ENCODE results near the gene VPS26B.
"Not testable (repeated sequence)": the region's sequence is repeated elsewhere in the genome, so short reads cannot be mapped to it uniquely, and the experiment has no call there.

Gene VPS26B

DNA sequence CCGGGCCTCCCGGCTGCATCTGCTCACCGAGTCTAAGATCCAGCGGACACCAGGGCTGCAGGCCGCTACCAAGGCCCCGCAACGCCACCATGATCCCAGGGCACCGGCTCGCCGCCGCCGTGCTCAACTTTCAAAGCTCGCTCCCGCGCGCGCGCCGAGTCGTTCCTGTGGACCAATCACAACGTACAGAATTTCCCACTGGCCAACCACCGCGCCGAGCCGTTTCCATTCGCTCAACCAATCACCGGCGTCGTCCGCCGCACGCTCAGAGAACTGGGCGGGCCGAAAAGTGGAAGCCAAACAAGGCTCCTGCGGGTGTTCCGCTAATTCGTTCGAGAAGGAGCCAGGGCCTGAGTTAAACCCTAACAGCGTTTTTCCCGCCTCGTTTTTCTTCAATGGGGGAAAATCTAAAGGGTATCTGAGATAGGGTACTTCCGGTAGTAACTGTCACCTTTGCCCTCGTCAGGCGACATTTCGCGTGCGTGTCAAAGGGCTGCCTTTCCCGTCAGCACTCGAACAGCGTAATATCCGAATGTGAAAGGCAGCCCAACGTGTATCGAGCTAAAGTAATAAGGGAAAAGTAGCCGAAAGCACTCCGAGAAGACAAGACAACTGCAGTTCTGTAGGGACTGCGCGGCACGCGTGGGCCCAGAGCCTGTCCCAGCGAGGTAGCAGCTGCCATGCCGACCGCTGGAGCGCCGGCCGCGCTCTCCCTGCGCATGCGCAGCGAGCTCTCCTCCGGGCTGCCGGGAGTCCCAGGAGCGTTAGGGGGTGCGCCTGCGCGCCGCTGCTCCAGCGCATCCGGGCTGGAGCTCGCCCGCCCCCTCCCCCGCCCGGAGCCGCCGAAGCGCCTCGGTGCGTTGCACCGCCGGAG lies at the start of gene VPS26B, which contains the start of gene NCAPD3:
Gene VPS26B, plus strand, starts transcription at position 836 of the 874 bp plus-strand sequence. CDS start 452 bp downstream, outside the sequence.
Gene NCAPD3, minus strand, starts transcription at position 132 of the 874 bp plus-strand sequence. Its CDS starts 41 bp downstream, at position 91.
- peak; percentile 89 to 92 for DNase-seq (ENCODE audit: low read depth in 2 of 2)

DNA sequence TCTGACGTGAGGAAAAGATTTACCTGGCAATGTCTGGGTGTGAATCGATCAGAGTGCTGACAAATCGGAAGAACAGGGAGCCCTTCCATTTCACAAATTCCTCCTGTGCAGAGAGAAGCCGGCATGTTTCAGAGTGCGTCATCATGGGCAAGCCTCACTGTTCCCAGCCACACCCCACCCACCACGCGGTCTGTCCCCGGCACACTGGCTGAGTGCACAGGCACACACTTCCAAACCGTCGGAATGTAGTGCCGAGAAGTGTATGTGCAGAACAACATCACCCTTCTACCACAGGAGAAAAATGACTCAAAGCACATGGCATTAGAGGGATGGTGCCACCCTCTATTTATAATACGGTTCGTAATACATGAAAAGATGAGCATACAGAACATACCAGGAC lies 48.2 kb upstream of the VPS26B start:
- no peak for DNase-seq (ENCODE audit: low read depth in 2 of 2)

DNA sequence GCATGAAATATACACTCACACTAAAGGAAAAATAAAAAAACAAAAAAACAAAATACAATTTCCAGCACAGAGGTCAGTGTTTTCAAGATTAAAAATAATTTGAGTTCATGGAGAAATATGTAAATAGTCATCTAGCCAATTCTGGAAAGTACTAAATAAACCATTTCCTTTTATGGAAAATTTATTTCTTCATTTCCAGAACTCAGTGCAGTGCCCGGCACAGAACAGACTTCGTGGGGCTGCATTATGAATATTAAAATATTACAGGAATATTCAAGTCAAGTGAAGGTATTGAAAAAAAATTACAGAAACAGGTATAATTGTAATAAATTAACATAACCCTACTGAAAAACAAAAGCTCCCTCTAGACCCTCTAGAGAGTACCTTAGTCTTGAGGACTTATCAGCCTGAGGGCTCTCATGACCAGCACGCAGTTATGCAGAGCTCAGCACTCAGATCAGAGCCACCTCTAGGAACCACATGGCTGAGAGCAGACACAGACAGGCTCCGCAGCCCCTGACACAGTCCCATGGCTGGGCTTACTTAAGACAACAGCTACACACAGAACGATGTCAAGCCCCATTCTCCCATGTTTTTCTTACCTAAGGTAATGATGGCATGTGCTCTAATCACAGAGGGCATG lies 46.3 kb upstream of the VPS26B start:
- DNase-seq (ENCODE audit: low read depth in 2 of 2): no peak

GRCh38 chr11:134181707-134182106 lies 42.8 kb upstream of the VPS26B start:
- DNase-seq (ENCODE audit: low read depth in 2 of 2): no peak

GRCh38 chr11:134188092-134188491 lies 36.4 kb upstream of the VPS26B start:
- not testable (repeated sequence) for DNase-seq (ENCODE audit: low read depth in 2 of 2)

- DNase-seq (ENCODE audit: low read depth in 2 of 2): no peak
These were observed 27.7 kb upstream of the VPS26B start for GRCh38 chr11:134196756-134197155.

DNA sequence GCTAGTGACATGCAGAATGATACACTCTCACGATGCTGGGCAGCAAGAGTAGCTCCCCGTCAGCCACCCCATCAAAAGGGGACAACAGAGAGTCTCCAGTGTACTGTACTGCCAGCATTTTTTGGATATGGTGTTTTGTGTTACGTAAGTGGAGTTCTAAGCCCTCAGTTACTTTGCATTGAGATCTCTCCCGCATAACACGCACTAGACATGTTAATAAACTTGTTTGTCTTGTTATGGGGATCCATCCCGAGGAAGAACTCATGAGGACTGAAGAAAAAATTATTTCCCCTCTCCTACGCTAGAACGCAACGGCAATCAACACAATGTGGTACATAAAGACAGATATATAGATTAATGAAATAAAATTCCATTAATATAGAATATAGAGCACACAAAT lies 24.9 kb upstream of the VPS26B start:
- DNase-seq (ENCODE audit: low read depth in 2 of 2): no peak

GRCh38 chr11:134200688-134201087 lies 23.8 kb upstream of the VPS26B start:
- no peak for DNase-seq (ENCODE audit: low read depth in 2 of 2)

DNA sequence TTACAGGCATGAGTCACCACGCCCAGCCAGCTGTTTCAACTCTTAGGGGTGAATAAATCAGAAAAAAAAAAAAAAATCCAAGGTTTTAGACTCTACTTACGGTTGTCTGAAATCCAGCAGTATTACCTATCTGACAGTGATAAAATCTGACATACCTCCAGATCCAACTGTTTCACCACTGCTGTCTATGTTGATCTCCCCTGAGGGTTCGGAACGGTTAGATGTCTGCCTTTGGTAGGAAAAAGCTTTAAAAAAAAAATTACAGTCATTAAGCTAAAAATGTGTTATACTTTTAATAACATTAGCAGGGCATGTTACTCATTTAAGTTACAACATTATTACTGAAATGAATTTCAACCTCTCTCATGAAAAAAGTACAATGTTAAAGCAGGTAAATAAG lies 21.8 kb upstream of the VPS26B start:
- DNase-seq (ENCODE audit: low read depth in 2 of 2): no peak

DNA sequence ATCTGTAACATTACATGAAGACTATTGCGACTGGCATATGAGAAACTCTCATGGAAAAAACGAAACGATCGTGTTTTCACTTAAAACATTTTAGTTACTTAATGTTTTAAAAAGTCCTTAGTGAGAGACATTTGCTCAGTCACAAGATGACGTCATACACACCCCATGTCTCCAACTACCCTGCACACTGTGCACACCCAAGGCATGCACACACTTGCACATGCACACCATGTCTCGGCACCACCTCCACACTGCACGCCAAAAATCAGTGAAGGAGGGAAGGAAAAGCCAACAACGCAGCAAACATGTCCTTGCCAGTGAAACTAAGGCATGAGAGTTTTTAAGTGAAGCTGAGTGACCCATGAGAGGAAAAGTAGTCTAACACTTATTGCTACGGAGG lies 18.7 kb upstream of the VPS26B start:
- no peak for DNase-seq (ENCODE audit: low read depth in 2 of 2)

GRCh38 chr11:134206185-134206584 lies 18.3 kb upstream of the VPS26B start:
- no peak for DNase-seq (ENCODE audit: low read depth in 2 of 2)

- DNase-seq (ENCODE audit: low read depth in 2 of 2): peak; percentile 31 to 41
These were observed 16.8 kb upstream of the VPS26B start for GRCh38 chr11:134207538-134208239.

DNA sequence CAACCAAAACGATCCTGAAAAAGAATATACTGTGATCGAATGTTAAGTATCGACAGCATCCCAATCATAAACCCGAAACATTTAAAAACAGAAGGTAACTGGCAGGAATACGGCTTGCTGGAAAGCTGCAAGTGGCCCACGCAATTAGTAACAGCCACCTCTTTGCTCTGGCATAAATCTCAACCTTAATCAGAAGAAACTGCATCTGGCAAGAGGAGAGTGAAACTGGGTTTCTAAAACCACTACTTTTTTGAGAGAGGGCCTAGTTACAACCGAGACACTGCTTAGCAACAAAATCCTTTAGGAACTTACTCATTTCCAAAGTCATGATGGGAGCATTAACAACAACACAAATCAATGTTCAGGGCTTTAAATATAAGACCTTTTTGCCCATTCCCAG lies 8.6 kb upstream of the VPS26B start:
- no peak for DNase-seq (ENCODE audit: low read depth in 2 of 2)

DNA sequence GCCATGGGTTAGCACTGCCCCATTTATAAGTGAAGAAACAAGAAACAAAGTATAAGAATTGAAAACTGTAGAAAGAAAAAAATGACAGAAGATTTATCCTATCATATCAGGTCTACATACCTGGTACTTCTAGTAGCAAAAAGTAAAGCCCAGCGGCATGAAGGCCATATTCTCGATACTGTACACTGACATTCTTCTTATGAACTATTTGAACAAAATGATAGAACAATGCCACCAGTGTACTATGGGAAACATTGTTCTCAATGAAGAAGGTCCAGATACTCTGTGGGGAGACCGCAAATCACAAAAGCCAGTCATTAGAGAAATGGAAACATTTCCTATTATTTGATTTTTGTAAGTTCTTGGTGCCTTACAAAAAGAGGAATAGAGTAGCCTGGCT lies 7.7 kb upstream of the VPS26B start:
- no peak for DNase-seq (ENCODE audit: low read depth in 2 of 2)

- DNase-seq (ENCODE audit: low read depth in 2 of 2): no peak
These were observed 1.4 kb upstream of the VPS26B start for GRCh38 chr11:134223121-134223520.

DNA sequence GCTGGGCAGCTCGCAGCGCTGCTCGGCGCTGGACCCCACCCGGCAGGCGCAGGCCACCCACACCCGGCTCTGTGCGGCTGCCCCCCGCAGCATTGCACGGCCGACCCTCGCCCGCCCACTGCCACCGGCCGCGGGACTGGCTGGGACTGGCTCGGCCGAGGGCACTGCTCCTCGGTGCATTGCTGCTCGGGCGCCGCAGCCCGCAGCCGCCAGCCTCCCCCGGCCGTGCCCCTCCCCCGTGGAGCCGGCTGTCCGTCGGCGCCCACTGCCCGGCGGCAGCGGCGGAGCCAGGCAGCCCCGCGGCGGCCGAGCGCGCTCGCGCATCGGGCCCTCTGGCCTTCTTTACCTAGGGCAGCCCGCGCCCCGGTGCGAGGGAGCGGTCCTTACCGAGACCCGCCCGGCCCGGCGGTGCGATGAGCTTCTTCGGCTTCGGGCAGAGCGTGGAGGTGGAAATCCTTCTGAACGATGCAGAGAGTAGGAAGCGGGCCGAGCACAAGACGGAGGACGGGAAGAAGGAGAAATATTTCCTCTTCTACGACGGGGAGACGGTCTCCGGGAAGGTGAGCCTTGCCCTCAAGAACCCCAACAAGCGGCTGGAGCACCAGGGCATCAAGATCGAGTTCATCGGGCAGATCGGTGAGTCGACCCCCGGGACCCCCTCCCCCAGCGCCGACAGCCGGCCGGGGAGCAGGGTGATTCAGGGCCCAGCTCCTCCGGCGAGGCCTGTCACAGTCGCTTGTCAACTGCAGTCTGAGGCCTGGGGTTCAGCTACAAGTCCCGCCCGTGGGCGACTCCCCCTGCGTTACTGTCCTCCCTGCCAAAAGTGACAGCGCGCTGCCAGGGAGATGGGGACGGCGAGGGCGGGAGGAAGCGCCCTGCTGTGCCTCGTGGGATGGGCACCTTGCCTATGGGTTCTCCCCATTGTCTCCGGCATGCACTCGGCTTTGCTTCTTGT lies 516 bp downstream of the VPS26B start:
- DNase-seq (ENCODE audit: low read depth in 2 of 2): peak; percentile 24 to 38

GRCh38 chr11:134226806-134227325 lies 2.4 kb downstream of the VPS26B start:
- DNase-seq (ENCODE audit: low read depth in 2 of 2): no peak

DNA sequence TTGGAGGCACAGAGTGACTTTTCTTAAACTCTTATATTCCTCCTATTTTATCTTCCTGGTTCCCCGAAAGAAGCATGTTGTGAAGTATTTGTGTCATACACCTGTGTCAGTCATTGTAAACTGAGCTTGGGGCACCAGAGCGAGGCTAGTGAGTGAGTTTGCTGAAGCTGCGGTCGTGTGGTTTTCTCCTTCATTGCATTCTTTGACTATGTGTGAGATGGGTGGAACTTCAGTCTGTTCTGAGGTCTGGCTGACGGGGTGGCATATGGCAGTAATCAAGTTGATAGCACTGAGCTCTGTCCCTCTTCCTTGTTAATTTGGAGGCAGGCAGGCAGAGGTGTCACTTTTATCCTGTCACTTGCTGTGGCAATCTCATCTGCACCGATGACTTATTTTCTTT lies 4.2 kb downstream of the VPS26B start:
- peak in 1 of 2 donors; percentile 10 for DNase-seq (ENCODE audit: low read depth in 2 of 2)

DNA sequence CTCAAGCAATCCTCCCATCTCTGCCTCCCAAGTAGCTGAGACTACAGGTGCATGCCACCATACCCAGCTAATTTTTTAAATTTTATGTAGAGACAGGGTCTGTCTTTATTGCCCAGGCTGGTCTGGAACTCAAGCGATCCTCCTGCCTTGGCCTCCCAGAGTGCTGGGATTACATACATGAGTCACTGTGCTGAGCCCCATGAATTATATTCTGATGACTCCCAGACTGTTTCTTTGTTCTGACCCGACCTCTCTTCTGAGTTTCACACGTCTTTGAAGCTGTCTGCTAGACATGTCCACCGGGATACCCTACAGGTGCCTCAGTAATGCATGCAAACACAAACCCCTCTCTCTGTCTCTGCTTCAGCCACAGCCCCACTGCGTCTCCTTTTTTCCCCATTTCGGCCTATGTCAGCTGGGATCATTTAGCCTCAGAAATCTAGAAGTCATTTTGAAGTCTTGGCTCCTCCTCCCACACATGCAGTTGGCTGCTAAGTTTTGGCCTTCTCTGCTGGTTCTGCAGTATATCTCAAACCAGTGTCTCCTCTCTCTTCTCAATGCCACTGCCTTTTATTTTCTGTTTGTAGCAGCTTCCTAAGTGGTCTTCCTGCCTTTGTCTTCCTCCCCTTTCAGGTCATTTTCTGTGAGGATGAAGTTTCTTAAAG lies 4.8 kb downstream of the VPS26B start:
- DNase-seq (ENCODE audit: low read depth in 2 of 2): no peak

- no peak for DNase-seq (ENCODE audit: low read depth in 2 of 2)
These were observed 5.9 kb downstream of the VPS26B start for GRCh38 chr11:134230339-134230738.
